IMR-90 (cell line): ENCODE data around the gene CNPY3. TPM values are rescaled to one million over a fixed set of nuclear protein-coding genes. Genes with fewer than 3 reads are reported as not detected.

Source experiments
- ATAC-seq: fragments of 200-7000 bp; cut with Tn5 transposase; 2 replicates; pipeline ENCODE4 v1.9.1; 2020; ENCODE audit warnings: low read depth, mild to moderate bottlenecking, moderate library complexity
- BruUV-seq: library from RNA; stranded (reverse); fragments of 400-500 nt; replicated peaks from 2 replicates; lab custom pipeline; 2021; lab: Mats Ljungman, UMichigan
- CTCF ChIA-PET: fragments of 300-600 bp; formaldehyde crosslinking; extraction: SDS; loops from one replicate; lab custom pipeline; 2021; ENCODE audit warnings: antibody characterized with exemption; lab: Yijun Ruan, JAX
- POLR2A ChIA-PET: fragments of 300-600 bp; sonication (Branson Sonifier 250); formaldehyde crosslinking; loops from one replicate; lab custom pipeline; 2022; ENCODE audit warnings: antibody characterized with exemption; ENCODE audit not compliant: unreplicated experiment; lab: Charles Lee
- DNase-seq: peaks from one replicate; pipeline ENCODE4 v3.0.0; 2013
- H2AFZ ChIP-seq: replicated peaks from 2 replicates; pipeline ENCODE3; 2013; ENCODE audit warnings: low read length, mild to moderate bottlenecking; ENCODE audit not compliant: poor library complexity
- H2AK5ac ChIP-seq: 2 replicates; pipeline ENCODE4 v1.6.1; 2013; ENCODE audit warnings: low read depth, low read length, inconsistent platforms
- H2AK9ac ChIP-seq: replicated peaks from 2 replicates; pipeline ENCODE3; 2013; ENCODE audit warnings: mild to moderate bottlenecking, low read depth, low read length, moderate library complexity; ENCODE audit not compliant: poor library complexity
- H2BK120ac ChIP-seq: 2 replicates; pipeline ENCODE4 v1.6.1; 2013; ENCODE audit warnings: low read depth, low read length, inconsistent platforms
- H2BK15ac ChIP-seq: 3 replicates; pipeline ENCODE4 v1.6.1; 2013; ENCODE audit warnings: low read depth, low read length, inconsistent platforms
- H2BK20ac ChIP-seq: 2 replicates; pipeline ENCODE4 v1.6.1; 2013; ENCODE audit warnings: low read depth, mild to moderate bottlenecking, inconsistent platforms, low read length, moderate library complexity
- H2BK5ac ChIP-seq: 2 replicates; pipeline ENCODE4 v1.6.1; 2013; ENCODE audit warnings: mild to moderate bottlenecking, low read depth, low read length, inconsistent platforms; ENCODE audit not compliant: poor library complexity, severe bottlenecking
- H3K14ac ChIP-seq: replicated peaks from 2 replicates; pipeline ENCODE4 v1.6.1; 2013; ENCODE audit warnings: low read depth, low read length, inconsistent platforms
- H3K18ac ChIP-seq: 2 replicates; pipeline ENCODE4 v1.6.1; 2013; ENCODE audit warnings: low read depth, low read length, control low read depth
- H3K23ac ChIP-seq: 2 replicates; pipeline ENCODE4 v1.6.1; 2013; ENCODE audit warnings: low read depth, low read length, inconsistent platforms
- H3K27ac ChIP-seq: 2 replicates; pipeline ENCODE4 v1.5.1; 2013; ENCODE audit warnings: mild to moderate bottlenecking, control low read depth, low read length; ENCODE audit not compliant: insufficient read depth
- H3K27me3 ChIP-seq: 2 replicates; pipeline ENCODE4 v1.6.1; 2013; ENCODE audit warnings: low read length; ENCODE audit not compliant: control insufficient read depth, insufficient read depth
- H3K36me3 ChIP-seq: 2 replicates; pipeline ENCODE4 v1.6.1; 2013; ENCODE audit warnings: low read length, mixed read lengths; ENCODE audit not compliant: control insufficient read depth, insufficient read depth
- H3K4ac ChIP-seq: 2 replicates; pipeline ENCODE4 v1.6.1; 2013; ENCODE audit warnings: low read depth, low read length, inconsistent platforms
- H3K4me1 ChIP-seq: 2 replicates; pipeline ENCODE4 v1.6.1; 2013; ENCODE audit warnings: low read length, mixed read lengths; ENCODE audit not compliant: control insufficient read depth, insufficient read depth
- H3K4me2 ChIP-seq: 2 replicates; pipeline ENCODE4 v1.6.1; 2013; ENCODE audit warnings: low read depth, mild to moderate bottlenecking, control low read depth, low read length, moderate library complexity
- H3K4me3 ChIP-seq: 2 replicates; pipeline ENCODE4 v1.5.1; 2013; ENCODE audit warnings: low read depth, mild to moderate bottlenecking, control low read depth, low read length, moderate library complexity; ENCODE audit not compliant: insufficient read depth
- H3K56ac ChIP-seq: 2 replicates; pipeline ENCODE4 v1.6.1; 2013; ENCODE audit warnings: low read length, inconsistent platforms; ENCODE audit not compliant: insufficient read depth; ENCODE audit errors: extremely low read depth
- H3K79me1 ChIP-seq, 2 experiments: 2 replicates each; pipeline ENCODE4 v1.6.1; 2013; ENCODE audit warnings: low read length in 2 of 2, inconsistent platforms in 1 of 2, low read depth in 1 of 2
- H3K9ac ChIP-seq: 2 replicates; pipeline ENCODE4 v1.6.1; 2013; ENCODE audit warnings: low read depth, low read length, control low read depth
- H3K9me1 ChIP-seq: 2 replicates; pipeline ENCODE4 v1.6.1; 2013; ENCODE audit warnings: low read length, inconsistent platforms; ENCODE audit not compliant: insufficient read depth
- H3K9me3 ChIP-seq: 2 replicates; pipeline ENCODE4 v1.6.1; 2013; ENCODE audit warnings: low read length; ENCODE audit not compliant: control insufficient read depth, insufficient read depth
- H4K20me1 ChIP-seq: 2 replicates; pipeline ENCODE4 v1.6.1; 2013; ENCODE audit warnings: low read length, inconsistent platforms; ENCODE audit not compliant: insufficient read depth
- H4K5ac ChIP-seq: 2 replicates; pipeline ENCODE4 v1.6.1; 2013; ENCODE audit warnings: mild to moderate bottlenecking, low read depth, low read length, control low read depth
- H4K8ac ChIP-seq, 2 experiments: 2 replicates each; pipeline ENCODE4 v1.6.1; 2013; ENCODE audit warnings: low read depth in 2 of 2, low read length in 2 of 2, control low read depth in 1 of 2, inconsistent platforms in 1 of 2
- H4K91ac ChIP-seq: 2 replicates; pipeline ENCODE4 v1.6.1; 2013; ENCODE audit warnings: low read depth, low read length, inconsistent platforms; ENCODE audit not compliant: insufficient read depth
- FOS ChIP-seq: fragments of 150-350 bp; IDR thresholded peaks from 2 replicates; pipeline ENCODE4 v1.6.1; 2016; ENCODE audit warnings: low read depth, low read length
- MAFK ChIP-seq: IDR thresholded peaks from 2 replicates; pipeline ENCODE4 v1.6.1; 2012; ENCODE audit warnings: low read depth, low read length, improper control_type of control experiment
- RFX5 ChIP-seq: IDR thresholded peaks from 2 replicates; pipeline ENCODE4 v1.8.0; 2012; ENCODE audit warnings: low read depth, mild to moderate bottlenecking, low read length, moderate library complexity
- WGBS, 2 experiments: methylation state at CpG; one replicate each; pipeline versions ENCODE4 v1.1.5 to v1.1.7; 2013; ENCODE audit warnings: missing lambda C conversion rate in 2 of 2; ENCODE audit not compliant: insufficient read length in 1 of 2; ENCODE audit errors: extremely low coverage in 2 of 2; 5-methylcytosine and 5-hydroxymethylcytosine counted together
- dilution Hi-C: fragments of 300-500 bp; cut with HindIII; formaldehyde crosslinking; loops from one replicate; pipeline ENCODE4 v1.14.3; 2018; ENCODE audit warnings: low sequenced_read_pairs; ENCODE audit not compliant: unreplicated experiment
- in situ Hi-C: fragments of 300-500 bp; cut with MboI; formaldehyde crosslinking; loops from 3 replicates; pipeline ENCODE4 v1.14.3; 2019; ENCODE audit warnings: low sequenced_read_pairs, inconsistent platforms, mixed read lengths
- intact Hi-C: fragments of 100-400 bp; cut with micrococcal nuclease; formaldehyde crosslinking; loops from 2 replicates; pipeline ENCODE4 v1.10.0; 2022
- polyA plus RNA-seq, 3 experiments: library from polyadenylated mRNA; depleted of rRNA; stranded (reverse); fragments of >200 nt; gene quantifications; 2 replicates each; pipeline ENCODE4 v1.2.3, GENCODE V29; 2012; ENCODE audit warnings: low replicate concordance in 1 of 3
- total RNA-seq: library from RNA; depleted of rRNA; stranded (reverse); fragments of >200 nt; gene quantifications from 2 replicates; pipeline ENCODE4 v1.2.3, GENCODE V29; 2012

CNPY3 gene
- total and polyA plus RNA-seq, 2 of the 4 experiments (the other 2 are of a cell fraction), result 13.3 to 39.2 TPM

GRCh38 chr6:42966571-42966970, 37.3 kb downstream of the CNPY3 start:
- BruUV-seq, result no TSS peak
- intact Hi-C loops, result no loop called here
- POLR2A ChIA-PET, result no interaction called here

More at GRCh38 chr6:42966571-42966970, 37.3 kb downstream of the CNPY3 start:
- Histone ChIP-seq H3K9me1 (peaks cover 20% of the 10 kb centered on the region), H3K36me3 (peaks cover 52% of the 10 kb centered on the region), H2BK120ac (no peak overlapping the region), H4K20me1 (peaks cover 9% of the 10 kb centered on the region; the same call in 1 of the 2 replicates), H3K27me3 (no peaks in the 10 kb centered on the region), H3K9me3 (no peaks in the 10 kb centered on the region), H3K56ac (no peak overlapping the region), H2AK9ac (no peak overlapping the region), H4K8ac (no peak overlapping the region), H3K4ac (no peak overlapping the region), H3K4me3 (no peak overlapping the region), H3K27ac (no peak overlapping the region), H3K79me1 (peaks cover 4 to 24% of the 10 kb centered on the region in 2 experiments; a peak in 3 of 4 replicates), H4K91ac (no peak overlapping the region), H4K5ac (no peak overlapping the region), H2AFZ (no peak overlapping the region), H3K4me2 (no peak overlapping the region), H3K9ac (no peak overlapping the region), H2BK15ac (no peak overlapping the region), H2BK5ac (no peak overlapping the region), H3K18ac (no peak overlapping the region), H2AK5ac (no peak overlapping the region), H3K23ac (no peak overlapping the region), H2BK20ac (no peak overlapping the region), H3K14ac (no peak overlapping the region), H3K4me1 (peaks cover 18% of the 10 kb centered on the region)
- CTCF ChIA-PET, result no interaction called here
- WGBS, 2 experiments, result 56 to 100% methylated on average over 1 to 3 of the region's 7 CpGs
- TF ChIP-seq FOS, result no peak
- no peak for TF ChIP-seq RFX5
- TF ChIP-seq MAFK, result no peak
- in situ Hi-C loops, result no loop called here
- no peak for ATAC-seq
- DNase-seq, result no peak
- dilution Hi-C loops, result no loop called here
